WTC11 (cell line): Measurements from ENCODE around the gene KAT8. TPM values are rescaled to one million over a fixed set of nuclear protein-coding genes. Genes with fewer than 3 reads are reported as not detected.

Source experiments
- CREM ChIP-seq: sonication (generic); formaldehyde crosslinking; IDR thresholded peaks from 2 replicates; pipeline ENCODE4 v1.8.1; 2022; ENCODE audit warnings: mild to moderate bottlenecking, missing genetic modification reagents, moderate library complexity
- ELF4 ChIP-seq: sonication (generic); formaldehyde crosslinking; IDR thresholded peaks from 2 replicates; pipeline ENCODE4 v1.8.1; 2022; ENCODE audit warnings: low read depth, mild to moderate bottlenecking, moderate library complexity, missing genetic modification reagents
- FOXJ3 ChIP-seq: sonication (generic); formaldehyde crosslinking; IDR thresholded peaks from 2 replicates; pipeline ENCODE4 v1.9.0; 2021; ENCODE audit warnings: missing genetic modification reagents, mild to moderate bottlenecking, borderline replicate concordance
- MXD4 ChIP-seq: fragments of 250-450 bp; sonication (Bioruptor Pico); IDR thresholded peaks from 2 replicates; pipeline ENCODE4 v1.8.0; 2021; ENCODE audit warnings: mild to moderate bottlenecking, moderate library complexity, borderline replicate concordance
- NR2C2 ChIP-seq: sonication (generic); formaldehyde crosslinking; IDR thresholded peaks from 2 replicates; pipeline ENCODE4 v1.8.0; 2022; ENCODE audit warnings: mild to moderate bottlenecking, missing genetic modification reagents
- NR3C1 ChIP-seq: sonication (generic); formaldehyde crosslinking; conservative IDR thresholded peaks from 2 replicates; pipeline ENCODE4 v1.8.1; 2023; ENCODE audit warnings: low read depth, mild to moderate bottlenecking, missing genetic modification reagents
- RELA ChIP-seq: sonication (generic); formaldehyde crosslinking; IDR thresholded peaks from 2 replicates; pipeline ENCODE4 v1.8.1; 2022; ENCODE audit warnings: missing genetic modification reagents, mild to moderate bottlenecking, borderline replicate concordance
- SP1 ChIP-seq: sonication (generic); formaldehyde crosslinking; conservative IDR thresholded peaks from 2 replicates; pipeline ENCODE4 v1.8.1; 2022; ENCODE audit warnings: missing genetic modification reagents
- TCF7 ChIP-seq: sonication (generic); formaldehyde crosslinking; IDR thresholded peaks from 2 replicates; pipeline ENCODE4 v1.8.0; 2022; ENCODE audit warnings: mild to moderate bottlenecking, low read depth, missing genetic modification reagents, moderate library complexity
- ZBTB21 ChIP-seq: sonication (generic); formaldehyde crosslinking; IDR thresholded peaks from 2 replicates; pipeline ENCODE4 v1.8.1; 2023; ENCODE audit warnings: mild to moderate bottlenecking, missing genetic modification reagents, borderline replicate concordance
- ZNF423 ChIP-seq: fragments of 250-450 bp; sonication (Bioruptor Pico); IDR thresholded peaks from 2 replicates; pipeline ENCODE4 v2.1.2; 2022; ENCODE audit warnings: mild to moderate bottlenecking, moderate library complexity
- total RNA-seq: library from RNA; stranded (reverse); gene quantifications from 3 replicates; pipeline ENCODE4 v1.2.3, GENCODE V29; 2021
- TF ChIP-seq, protein P1 (sequence below): sonication (generic); formaldehyde crosslinking; IDR thresholded peaks from 2 replicates; pipeline ENCODE4 v1.8.1; 2023; ENCODE audit warnings: mild to moderate bottlenecking, moderate library complexity, missing genetic modification reagents
- TF ChIP-seq, protein P2 (sequence below): sonication (generic); formaldehyde crosslinking; IDR thresholded peaks from 2 replicates; pipeline ENCODE4 v1.8.0; 2023; ENCODE audit warnings: missing genetic modification reagents, mild to moderate bottlenecking, borderline replicate concordance
- TF ChIP-seq, protein P3 (sequence below): sonication (generic); formaldehyde crosslinking; IDR thresholded peaks from 2 replicates; pipeline ENCODE4 v1.8.0; 2022; ENCODE audit warnings: mild to moderate bottlenecking, missing genetic modification reagents
- TF ChIP-seq, protein P4 (sequence below): fragments of 250-450 bp; sonication (Bioruptor Pico); IDR thresholded peaks from 2 replicates; pipeline ENCODE4 v1.9.0; 2021; ENCODE audit warnings: mild to moderate bottlenecking
- TF ChIP-seq, protein P5 (sequence below): sonication (generic); formaldehyde crosslinking; IDR thresholded peaks from 2 replicates; pipeline ENCODE4 v1.8.1; 2023; ENCODE audit warnings: mild to moderate bottlenecking, missing genetic modification reagents
- TF ChIP-seq, protein P6 (sequence below): sonication (generic); formaldehyde crosslinking; IDR thresholded peaks from 2 replicates; pipeline ENCODE4 v1.8.0; 2023; ENCODE audit warnings: missing genetic modification reagents
- TF ChIP-seq, protein P7 (sequence below): sonication (generic); formaldehyde crosslinking; IDR thresholded peaks from 2 replicates; pipeline ENCODE4 v1.8.0; 2023; ENCODE audit warnings: mild to moderate bottlenecking, missing genetic modification reagents
- TF ChIP-seq, protein P8 (sequence below): sonication (generic); formaldehyde crosslinking; IDR thresholded peaks from 2 replicates; pipeline ENCODE4 v1.8.1; 2022; ENCODE audit warnings: low read depth, missing genetic modification reagents, borderline replicate concordance

The KAT8 gene
- total RNA-seq, 1 experiment from 2014 or later, result 70.8 TPM

DNA sequence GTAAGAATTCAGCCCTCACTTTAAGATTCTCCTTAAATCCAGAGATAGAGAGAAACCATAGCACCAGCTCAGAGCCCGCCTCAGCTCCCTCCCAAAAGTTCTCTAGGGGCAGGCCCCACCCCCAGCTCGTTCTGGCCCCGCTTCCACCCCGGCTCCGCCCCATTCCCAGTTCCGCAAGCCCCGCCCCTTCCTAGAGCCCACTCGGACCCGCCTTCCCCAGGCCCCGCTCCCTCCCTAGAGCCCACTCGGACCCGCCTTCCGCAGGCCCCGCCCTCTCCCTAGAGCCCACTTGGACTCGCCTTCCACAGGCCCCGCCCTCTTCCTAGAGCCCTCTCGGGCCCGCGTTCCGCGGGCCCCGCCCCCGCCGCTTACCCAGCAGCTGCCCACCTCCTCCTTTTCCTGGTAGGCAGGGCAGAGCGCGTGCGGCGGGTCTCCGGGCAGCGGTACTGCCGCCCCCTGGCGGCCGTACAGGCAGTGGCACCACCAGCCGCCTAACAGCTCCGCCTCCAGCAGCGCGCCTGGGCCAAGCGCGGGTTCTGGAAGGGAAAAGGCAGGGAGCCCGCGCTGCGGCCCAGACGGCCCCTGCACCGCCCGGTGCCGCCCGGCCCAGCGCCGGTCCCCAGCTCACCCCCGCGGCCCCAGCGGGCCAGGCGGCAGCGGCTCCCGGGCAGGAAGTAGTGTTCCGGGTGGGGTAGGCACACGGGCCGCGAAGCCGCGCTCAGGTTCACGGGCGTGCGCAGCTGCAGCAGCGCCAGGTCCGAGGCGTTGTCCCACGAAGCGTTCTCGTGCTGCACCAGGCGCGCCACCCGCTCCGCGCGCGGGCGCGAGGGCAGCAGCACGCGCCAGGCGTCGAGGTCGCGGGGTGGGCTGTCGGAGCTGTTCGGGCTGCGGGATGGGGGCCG is 24.9 kb downstream of the KAT8 start (continued):
- TF ChIP-seq, protein P1, sequence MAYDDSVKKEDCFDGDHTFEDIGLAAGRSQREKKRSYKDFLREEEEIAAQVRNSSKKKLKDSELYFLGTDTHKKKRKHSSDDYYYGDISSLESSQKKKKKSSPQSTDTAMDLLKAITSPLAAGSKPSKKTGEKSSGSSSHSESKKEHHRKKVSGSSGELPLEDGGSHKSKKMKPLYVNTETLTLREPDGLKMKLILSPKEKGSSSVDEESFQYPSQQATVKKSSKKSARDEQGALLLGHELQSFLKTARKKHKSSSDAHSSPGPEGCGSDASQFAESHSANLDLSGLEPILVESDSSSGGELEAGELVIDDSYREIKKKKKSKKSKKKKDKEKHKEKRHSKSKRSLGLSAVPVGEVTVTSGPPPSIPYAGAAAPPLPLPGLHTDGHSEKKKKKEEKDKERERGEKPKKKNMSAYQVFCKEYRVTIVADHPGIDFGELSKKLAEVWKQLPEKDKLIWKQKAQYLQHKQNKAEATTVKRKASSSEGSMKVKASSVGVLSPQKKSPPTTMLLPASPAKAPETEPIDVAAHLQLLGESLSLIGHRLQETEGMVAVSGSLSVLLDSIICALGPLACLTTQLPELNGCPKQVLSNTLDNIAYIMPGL (CRISPR knock-in tag), result peak; percentile 65
- peak; percentile 89 for TF ChIP-seq SP1 (CRISPR knock-in tag)
- TF ChIP-seq, protein P2, sequence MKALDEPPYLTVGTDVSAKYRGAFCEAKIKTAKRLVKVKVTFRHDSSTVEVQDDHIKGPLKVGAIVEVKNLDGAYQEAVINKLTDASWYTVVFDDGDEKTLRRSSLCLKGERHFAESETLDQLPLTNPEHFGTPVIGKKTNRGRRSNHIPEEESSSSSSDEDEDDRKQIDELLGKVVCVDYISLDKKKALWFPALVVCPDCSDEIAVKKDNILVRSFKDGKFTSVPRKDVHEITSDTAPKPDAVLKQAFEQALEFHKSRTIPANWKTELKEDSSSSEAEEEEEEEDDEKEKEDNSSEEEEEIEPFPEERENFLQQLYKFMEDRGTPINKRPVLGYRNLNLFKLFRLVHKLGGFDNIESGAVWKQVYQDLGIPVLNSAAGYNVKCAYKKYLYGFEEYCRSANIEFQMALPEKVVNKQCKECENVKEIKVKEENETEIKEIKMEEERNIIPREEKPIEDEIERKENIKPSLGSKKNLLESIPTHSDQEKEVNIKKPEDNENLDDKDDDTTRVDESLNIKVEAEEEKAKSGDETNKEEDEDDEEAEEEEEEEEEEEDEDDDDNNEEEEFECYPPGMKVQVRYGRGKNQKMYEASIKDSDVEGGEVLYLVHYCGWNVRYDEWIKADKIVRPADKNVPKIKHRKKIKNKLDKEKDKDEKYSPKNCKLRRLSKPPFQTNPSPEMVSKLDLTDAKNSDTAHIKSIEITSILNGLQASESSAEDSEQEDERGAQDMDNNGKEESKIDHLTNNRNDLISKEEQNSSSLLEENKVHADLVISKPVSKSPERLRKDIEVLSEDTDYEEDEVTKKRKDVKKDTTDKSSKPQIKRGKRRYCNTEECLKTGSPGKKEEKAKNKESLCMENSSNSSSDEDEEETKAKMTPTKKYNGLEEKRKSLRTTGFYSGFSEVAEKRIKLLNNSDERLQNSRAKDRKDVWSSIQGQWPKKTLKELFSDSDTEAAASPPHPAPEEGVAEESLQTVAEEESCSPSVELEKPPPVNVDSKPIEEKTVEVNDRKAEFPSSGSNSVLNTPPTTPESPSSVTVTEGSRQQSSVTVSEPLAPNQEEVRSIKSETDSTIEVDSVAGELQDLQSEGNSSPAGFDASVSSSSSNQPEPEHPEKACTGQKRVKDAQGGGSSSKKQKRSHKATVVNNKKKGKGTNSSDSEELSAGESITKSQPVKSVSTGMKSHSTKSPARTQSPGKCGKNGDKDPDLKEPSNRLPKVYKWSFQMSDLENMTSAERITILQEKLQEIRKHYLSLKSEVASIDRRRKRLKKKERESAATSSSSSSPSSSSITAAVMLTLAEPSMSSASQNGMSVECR (CRISPR knock-in tag), result peak; percentile 90; the same call in 1 of the 2 replicates
- TF ChIP-seq TCF7, result peak; percentile 97
- TF ChIP-seq, protein P3, sequence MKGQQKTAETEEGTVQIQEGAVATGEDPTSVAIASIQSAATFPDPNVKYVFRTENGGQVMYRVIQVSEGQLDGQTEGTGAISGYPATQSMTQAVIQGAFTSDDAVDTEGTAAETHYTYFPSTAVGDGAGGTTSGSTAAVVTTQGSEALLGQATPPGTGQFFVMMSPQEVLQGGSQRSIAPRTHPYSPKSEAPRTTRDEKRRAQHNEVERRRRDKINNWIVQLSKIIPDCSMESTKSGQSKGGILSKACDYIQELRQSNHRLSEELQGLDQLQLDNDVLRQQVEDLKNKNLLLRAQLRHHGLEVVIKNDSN (CRISPR knock-in tag), result peak; percentile 53
- TF ChIP-seq RELA (CRISPR knock-in tag), result peak; percentile 88
- TF ChIP-seq, protein P4, sequence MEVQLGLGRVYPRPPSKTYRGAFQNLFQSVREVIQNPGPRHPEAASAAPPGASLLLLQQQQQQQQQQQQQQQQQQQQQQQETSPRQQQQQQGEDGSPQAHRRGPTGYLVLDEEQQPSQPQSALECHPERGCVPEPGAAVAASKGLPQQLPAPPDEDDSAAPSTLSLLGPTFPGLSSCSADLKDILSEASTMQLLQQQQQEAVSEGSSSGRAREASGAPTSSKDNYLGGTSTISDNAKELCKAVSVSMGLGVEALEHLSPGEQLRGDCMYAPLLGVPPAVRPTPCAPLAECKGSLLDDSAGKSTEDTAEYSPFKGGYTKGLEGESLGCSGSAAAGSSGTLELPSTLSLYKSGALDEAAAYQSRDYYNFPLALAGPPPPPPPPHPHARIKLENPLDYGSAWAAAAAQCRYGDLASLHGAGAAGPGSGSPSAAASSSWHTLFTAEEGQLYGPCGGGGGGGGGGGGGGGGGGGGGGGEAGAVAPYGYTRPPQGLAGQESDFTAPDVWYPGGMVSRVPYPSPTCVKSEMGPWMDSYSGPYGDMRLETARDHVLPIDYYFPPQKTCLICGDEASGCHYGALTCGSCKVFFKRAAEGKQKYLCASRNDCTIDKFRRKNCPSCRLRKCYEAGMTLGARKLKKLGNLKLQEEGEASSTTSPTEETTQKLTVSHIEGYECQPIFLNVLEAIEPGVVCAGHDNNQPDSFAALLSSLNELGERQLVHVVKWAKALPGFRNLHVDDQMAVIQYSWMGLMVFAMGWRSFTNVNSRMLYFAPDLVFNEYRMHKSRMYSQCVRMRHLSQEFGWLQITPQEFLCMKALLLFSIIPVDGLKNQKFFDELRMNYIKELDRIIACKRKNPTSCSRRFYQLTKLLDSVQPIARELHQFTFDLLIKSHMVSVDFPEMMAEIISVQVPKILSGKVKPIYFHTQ (CRISPR knock-in tag), result no peak
- TF ChIP-seq, protein P5, sequence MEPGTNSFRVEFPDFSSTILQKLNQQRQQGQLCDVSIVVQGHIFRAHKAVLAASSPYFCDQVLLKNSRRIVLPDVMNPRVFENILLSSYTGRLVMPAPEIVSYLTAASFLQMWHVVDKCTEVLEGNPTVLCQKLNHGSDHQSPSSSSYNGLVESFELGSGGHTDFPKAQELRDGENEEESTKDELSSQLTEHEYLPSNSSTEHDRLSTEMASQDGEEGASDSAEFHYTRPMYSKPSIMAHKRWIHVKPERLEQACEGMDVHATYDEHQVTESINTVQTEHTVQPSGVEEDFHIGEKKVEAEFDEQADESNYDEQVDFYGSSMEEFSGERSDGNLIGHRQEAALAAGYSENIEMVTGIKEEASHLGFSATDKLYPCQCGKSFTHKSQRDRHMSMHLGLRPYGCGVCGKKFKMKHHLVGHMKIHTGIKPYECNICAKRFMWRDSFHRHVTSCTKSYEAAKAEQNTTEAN, result peak; percentile 78; the same call in 1 of the 2 replicates
- TF ChIP-seq MXD4 (CRISPR knock-in tag), result no peak
- 0 out of 2 replicates have a peak, but pooled peaks have one; percentile 58 for TF ChIP-seq ELF4 (CRISPR knock-in tag)
- TF ChIP-seq ZNF423 (CRISPR knock-in tag), result no peak
- peak; percentile 90; the same call in 1 of the 2 replicates for TF ChIP-seq NR3C1 (CRISPR knock-in tag)
- TF ChIP-seq, protein P6, sequence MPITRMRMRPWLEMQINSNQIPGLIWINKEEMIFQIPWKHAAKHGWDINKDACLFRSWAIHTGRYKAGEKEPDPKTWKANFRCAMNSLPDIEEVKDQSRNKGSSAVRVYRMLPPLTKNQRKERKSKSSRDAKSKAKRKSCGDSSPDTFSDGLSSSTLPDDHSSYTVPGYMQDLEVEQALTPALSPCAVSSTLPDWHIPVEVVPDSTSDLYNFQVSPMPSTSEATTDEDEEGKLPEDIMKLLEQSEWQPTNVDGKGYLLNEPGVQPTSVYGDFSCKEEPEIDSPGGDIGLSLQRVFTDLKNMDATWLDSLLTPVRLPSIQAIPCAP (CRISPR knock-in tag), result peak; percentile 96
- peak; percentile 78; the same call in 1 of the 2 replicates for TF ChIP-seq CREM (CRISPR knock-in tag)
- TF ChIP-seq, protein P7, sequence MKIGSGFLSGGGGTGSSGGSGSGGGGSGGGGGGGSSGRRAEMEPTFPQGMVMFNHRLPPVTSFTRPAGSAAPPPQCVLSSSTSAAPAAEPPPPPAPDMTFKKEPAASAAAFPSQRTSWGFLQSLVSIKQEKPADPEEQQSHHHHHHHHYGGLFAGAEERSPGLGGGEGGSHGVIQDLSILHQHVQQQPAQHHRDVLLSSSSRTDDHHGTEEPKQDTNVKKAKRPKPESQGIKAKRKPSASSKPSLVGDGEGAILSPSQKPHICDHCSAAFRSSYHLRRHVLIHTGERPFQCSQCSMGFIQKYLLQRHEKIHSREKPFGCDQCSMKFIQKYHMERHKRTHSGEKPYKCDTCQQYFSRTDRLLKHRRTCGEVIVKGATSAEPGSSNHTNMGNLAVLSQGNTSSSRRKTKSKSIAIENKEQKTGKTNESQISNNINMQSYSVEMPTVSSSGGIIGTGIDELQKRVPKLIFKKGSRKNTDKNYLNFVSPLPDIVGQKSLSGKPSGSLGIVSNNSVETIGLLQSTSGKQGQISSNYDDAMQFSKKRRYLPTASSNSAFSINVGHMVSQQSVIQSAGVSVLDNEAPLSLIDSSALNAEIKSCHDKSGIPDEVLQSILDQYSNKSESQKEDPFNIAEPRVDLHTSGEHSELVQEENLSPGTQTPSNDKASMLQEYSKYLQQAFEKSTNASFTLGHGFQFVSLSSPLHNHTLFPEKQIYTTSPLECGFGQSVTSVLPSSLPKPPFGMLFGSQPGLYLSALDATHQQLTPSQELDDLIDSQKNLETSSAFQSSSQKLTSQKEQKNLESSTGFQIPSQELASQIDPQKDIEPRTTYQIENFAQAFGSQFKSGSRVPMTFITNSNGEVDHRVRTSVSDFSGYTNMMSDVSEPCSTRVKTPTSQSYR (CRISPR knock-in tag), result no peak
- TF ChIP-seq FOXJ3, result no peak
- TF ChIP-seq, protein P8, sequence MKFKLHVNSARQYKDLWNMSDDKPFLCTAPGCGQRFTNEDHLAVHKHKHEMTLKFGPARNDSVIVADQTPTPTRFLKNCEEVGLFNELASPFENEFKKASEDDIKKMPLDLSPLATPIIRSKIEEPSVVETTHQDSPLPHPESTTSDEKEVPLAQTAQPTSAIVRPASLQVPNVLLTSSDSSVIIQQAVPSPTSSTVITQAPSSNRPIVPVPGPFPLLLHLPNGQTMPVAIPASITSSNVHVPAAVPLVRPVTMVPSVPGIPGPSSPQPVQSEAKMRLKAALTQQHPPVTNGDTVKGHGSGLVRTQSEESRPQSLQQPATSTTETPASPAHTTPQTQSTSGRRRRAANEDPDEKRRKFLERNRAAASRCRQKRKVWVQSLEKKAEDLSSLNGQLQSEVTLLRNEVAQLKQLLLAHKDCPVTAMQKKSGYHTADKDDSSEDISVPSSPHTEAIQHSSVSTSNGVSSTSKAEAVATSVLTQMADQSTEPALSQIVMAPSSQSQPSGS (CRISPR knock-in tag), result peak; percentile 49; the same call in 1 of the 2 replicates
- peak; percentile 46; the same call in 1 of the 2 replicates for TF ChIP-seq ZBTB21 (CRISPR knock-in tag)
- peak; percentile 70; the same call in 1 of the 2 replicates for TF ChIP-seq NR2C2 (CRISPR knock-in tag)
